GM19023 (cell line): ENCODE data around the gene TNNT1.
"Not testable (repeated sequence)": the region's sequence is repeated elsewhere in the genome, so short reads cannot be mapped to it uniquely, and the experiment has no call there.

ENCODE experiments used
- ATAC-seq: cut with Tn5 transposase; IDR thresholded peaks from one replicate; pipeline ENCODE4 v1.9.1; 2021; ENCODE audit warnings: mild to moderate bottlenecking, moderate library complexity; ENCODE audit not compliant: unreplicated experiment

TNNT1 gene

GRCh38 chr19:55112777-55113569 lies 36.0 kb downstream of the TNNT1 start:
- no peak for ATAC-seq

GRCh38 chr19:55112246-55112776 lies 36.7 kb downstream of the TNNT1 start:
- ATAC-seq = no peak

- ATAC-seq = no peak
Observed at GRCh38 chr19:55111238-55111831, 37.7 kb downstream of the TNNT1 start.

GRCh38 chr19:55109527-55110291 lies 39.3 kb downstream of the TNNT1 start:
- no peak for ATAC-seq

GRCh38 chr19:55107252-55107651 lies 41.8 kb downstream of the TNNT1 start:
- not testable (repeated sequence) for ATAC-seq

- no peak for ATAC-seq
Observed at GRCh38 chr19:55106591-55106990, 42.4 kb downstream of the TNNT1 start.

- no peak for ATAC-seq
Observed at GRCh38 chr19:55105237-55105636, 43.8 kb downstream of the TNNT1 start.

GRCh38 chr19:55103190-55103589 lies 45.8 kb downstream of the TNNT1 start:
- ATAC-seq = no peak

- no peak for ATAC-seq
Observed at GRCh38 chr19:55101261-55101660, 47.7 kb downstream of the TNNT1 start.

- no peak for ATAC-seq
Observed at GRCh38 chr19:55099557-55100506, 49.2 kb downstream of the TNNT1 start.

GRCh38 chr19:55098716-55099556 lies 50.1 kb downstream of the TNNT1 start:
- no peak for ATAC-seq

- ATAC-seq = no peak
Observed at GRCh38 chr19:55097864-55098715, 50.9 kb downstream of the TNNT1 start.

GRCh38 chr19:55096061-55096701 lies 52.8 kb downstream of the TNNT1 start:
- ATAC-seq = no peak

- no peak for ATAC-seq
Observed at GRCh38 chr19:55095260-55096060, 53.5 kb downstream of the TNNT1 start.

- no peak for ATAC-seq
Observed at GRCh38 chr19:55094456-55095259, 54.3 kb downstream of the TNNT1 start.
